MM.1S (cell line): ENCODE data around the gene MPST.

Experiments used
- DNase-seq: peaks from one replicate; pipeline ENCODE4 v3.0.0-alpha.2; 2015
- H2AFZ ChIP-seq: fragments of 300-600 bp; sonication (generic); 2 replicates; pipeline ENCODE4 v1.6.0; 2016; ENCODE audit warnings: antibody characterized with exemption, low read length
- H3F3A ChIP-seq: fragments of 300-600 bp; sonication (generic); 2 replicates; pipeline ENCODE4 v1.6.1; 2016; ENCODE audit warnings: mild to moderate bottlenecking, antibody characterized with exemption, low read length, moderate library complexity, mixed read lengths; ENCODE audit not compliant: insufficient read depth
- H3K27ac ChIP-seq: fragments of 300-600 bp; sonication (generic); 2 replicates; pipeline ENCODE4 v1.5.1; 2016; ENCODE audit warnings: mild to moderate bottlenecking, low read length
- H3K27me3 ChIP-seq: fragments of 300-600 bp; sonication (generic); replicated peaks from 2 replicates; pipeline ENCODE4 v1.6.0; 2016; ENCODE audit warnings: low read length; ENCODE audit not compliant: insufficient read depth
- H3K36me3 ChIP-seq: fragments of 300-600 bp; sonication (generic); replicated peaks from 2 replicates; pipeline ENCODE4 v1.6.1; 2016; ENCODE audit warnings: mild to moderate bottlenecking, low read length, mixed read lengths; ENCODE audit not compliant: insufficient read depth
- H3K4me1 ChIP-seq: fragments of 300-600 bp; sonication (generic); 2 replicates; pipeline ENCODE4 v1.6.1; 2016; ENCODE audit warnings: low read length, mixed read lengths
- H3K4me2 ChIP-seq: fragments of 300-600 bp; sonication (generic); 2 replicates; pipeline ENCODE4 v1.6.0; 2016; ENCODE audit warnings: low read depth, low read length
- H3K4me3 ChIP-seq: fragments of 300-600 bp; sonication (generic); 2 replicates; pipeline ENCODE4 v1.5.1; 2016; ENCODE audit warnings: low read length, mixed read lengths
- H3K79me2 ChIP-seq: fragments of 300-600 bp; sonication (generic); 2 replicates; pipeline ENCODE4 v1.6.1; 2016; ENCODE audit warnings: mixed run types, low read length, mixed read lengths
- H3K9ac ChIP-seq: fragments of 300-600 bp; sonication (generic); 2 replicates; pipeline ENCODE4 v1.6.1; 2016; ENCODE audit warnings: low read length, mixed read lengths
- H3K9me2 ChIP-seq: fragments of 300-600 bp; sonication (generic); replicated peaks from 2 replicates; pipeline ENCODE4 v1.6.1; 2016; ENCODE audit warnings: mild to moderate bottlenecking, low read length, mixed read lengths; ENCODE audit not compliant: insufficient read depth
- H3K9me3 ChIP-seq: fragments of 300-600 bp; sonication (generic); replicated peaks from 2 replicates; pipeline ENCODE4 v1.6.1; 2016; ENCODE audit warnings: mild to moderate bottlenecking, low read length, mixed read lengths; ENCODE audit not compliant: insufficient read depth
- H4K20me1 ChIP-seq: fragments of 300-600 bp; sonication (generic); 2 replicates; pipeline ENCODE4 v1.6.1; 2016; ENCODE audit warnings: mild to moderate bottlenecking, low read length, moderate library complexity, mixed read lengths; ENCODE audit not compliant: insufficient read depth
- CTCF ChIP-seq: fragments of 300-600 bp; sonication (generic); IDR thresholded peaks from 2 replicates; pipeline ENCODE4 v1.5.1; 2016; ENCODE audit warnings: antibody characterized with exemption, low read length, mixed read lengths
- EZH2 ChIP-seq: fragments of 300-600 bp; sonication (generic); optimal IDR thresholded peaks from 2 replicates; pipeline ENCODE3; 2017; ENCODE audit warnings: low read depth, mild to moderate bottlenecking, antibody characterized with exemption, low read length, mixed read lengths
- EZH2phosphoT487 ChIP-seq: fragments of 300-600 bp; sonication (generic); IDR thresholded peaks from 2 replicates; pipeline ENCODE4 v1.6.1; 2018; ENCODE audit warnings: antibody characterized with exemption, low read length

MPST gene

GRCh38 chr22:37027556-37027955 lies 8.0 kb downstream of the MPST start:
- TF ChIP-seq EZH2: no peak
- TF ChIP-seq CTCF: no peak
- TF ChIP-seq EZH2phosphoT487: no peak
- Histone ChIP-seq H3K4me1 (peaks cover 15% of the 10 kb centered on the region), H3F3A (no peaks in the 10 kb centered on the region), H3K9ac (no peak overlapping the region), H2AFZ (no peak overlapping the region), H4K20me1 (no peaks in the 10 kb centered on the region), H3K27me3 (no peaks in the 10 kb centered on the region), H3K36me3 (no peaks in the 10 kb centered on the region), H3K27ac (no peak overlapping the region), H3K79me2 (no peaks in the 10 kb centered on the region), H3K4me3 (no peak overlapping the region), H3K4me2 (no peak overlapping the region), H3K9me2 (no peaks in the 10 kb centered on the region), H3K9me3 (no peaks in the 10 kb centered on the region)
- DNase-seq: no peak

- Histone ChIP-seq H3K36me3 (no peaks in the 10 kb centered on the region), H3F3A (no peaks in the 10 kb centered on the region)
Observed at GRCh38 chr22:37028692-37029674, 9.4 kb downstream of the MPST start.

GRCh38 chr22:37030560-37031281 lies 11.2 kb downstream of the MPST start:
- H3K9me2 ChIP-seq: no peaks in the 10 kb centered on the region
- no peak overlapping the region for H2AFZ ChIP-seq
- no peaks in the 10 kb centered on the region for H4K20me1 ChIP-seq
- no peak overlapping the region for H3K4me3 ChIP-seq
- H3K4me1 ChIP-seq: peaks cover 6% of the 10 kb centered on the region
- H3K9me3 ChIP-seq: no peaks in the 10 kb centered on the region
- no peak for DNase-seq
- H3K36me3 ChIP-seq: no peaks in the 10 kb centered on the region
- TF ChIP-seq EZH2 (no peak), CTCF (no peak), EZH2phosphoT487 (no peak)
- H3K79me2 ChIP-seq: no peaks in the 10 kb centered on the region
- no peak overlapping the region for H3K9ac ChIP-seq
- no peaks in the 10 kb centered on the region for H3F3A ChIP-seq
- no peak overlapping the region for H3K27ac ChIP-seq
- H3K27me3 ChIP-seq: peaks cover 13% of the 10 kb centered on the region
- H3K4me2 ChIP-seq: no peak overlapping the region

More at GRCh38 chr22:37028692-37029674, 9.4 kb downstream of the MPST start:
- H3K27me3 ChIP-seq: peaks cover 3% of the 10 kb centered on the region; the same call in 1 of the 2 replicates
- no peak for DNase-seq
- H3K4me3 ChIP-seq: no peak overlapping the region
- TF ChIP-seq EZH2 (no peak), EZH2phosphoT487 (no peak), CTCF (no peak)
- no peaks in the 10 kb centered on the region for H3K79me2 ChIP-seq
- H3K9me3 ChIP-seq: no peaks in the 10 kb centered on the region
- H3K27ac ChIP-seq: no peak overlapping the region
- no peak overlapping the region for H2AFZ ChIP-seq
- no peak overlapping the region for H3K9ac ChIP-seq
- H4K20me1 ChIP-seq: no peaks in the 10 kb centered on the region
- H3K9me2 ChIP-seq: no peaks in the 10 kb centered on the region
- H3K4me2 ChIP-seq: no peak overlapping the region
- H3K4me1 ChIP-seq: peaks cover 15% of the 10 kb centered on the region
